Ishikawa (cell line): ENCODE results near the gene SHC2.

Experiments
- CEBPB ChIP-seq: IDR thresholded peaks from 2 replicates; pipeline ENCODE4 v1.6.1; 2012
- CREB1 ChIP-seq: IDR thresholded peaks from 2 replicates; pipeline ENCODE4 v1.6.1; 2012; ENCODE audit warnings: low read depth
- EGR1 ChIP-seq: IDR thresholded peaks from 2 replicates; pipeline ENCODE4 v1.6.1; 2012
- EP300 ChIP-seq: IDR thresholded peaks from 2 replicates; pipeline ENCODE4 v1.6.1; 2012; ENCODE audit warnings: borderline replicate concordance
- FOXM1 ChIP-seq: IDR thresholded peaks from 2 replicates; pipeline ENCODE4 v1.6.1; 2012; ENCODE audit warnings: low read depth, borderline replicate concordance
- NFIC ChIP-seq: IDR thresholded peaks from 2 replicates; pipeline ENCODE4 v1.6.1; 2012
- RAD21 ChIP-seq: IDR thresholded peaks from 2 replicates; pipeline ENCODE4 v1.6.1; 2012; ENCODE audit warnings: low read depth
- TAF1 ChIP-seq: IDR thresholded peaks from 2 replicates; pipeline ENCODE4 v1.6.1; 2012; ENCODE audit warnings: low read depth, mild to moderate bottlenecking
- TCF12 ChIP-seq: IDR thresholded peaks from 2 replicates; pipeline ENCODE4 v1.6.1; 2012; ENCODE audit warnings: low read depth
- TEAD4 ChIP-seq: IDR thresholded peaks from 2 replicates; pipeline ENCODE4 v1.6.1; 2012
- USF1 ChIP-seq: IDR thresholded peaks from 2 replicates; pipeline ENCODE4 v1.6.1; 2012
- YY1 ChIP-seq: IDR thresholded peaks from 2 replicates; pipeline ENCODE4 v1.6.1; 2012; ENCODE audit warnings: low read depth
- ZBTB7A ChIP-seq: IDR thresholded peaks from 2 replicates; pipeline ENCODE4 v1.6.1; 2012; ENCODE audit warnings: low read depth
- TF ChIP-seq, protein P1 (sequence below): IDR thresholded peaks from 2 replicates; pipeline ENCODE4 v1.6.1; 2012; ENCODE audit warnings: low read depth, mild to moderate bottlenecking
- TF ChIP-seq, protein P2 (sequence below): IDR thresholded peaks from 2 replicates; pipeline ENCODE4 v1.6.1; 2012

SHC2 gene

GRCh38 chr19:412356-413355, 48.2 kb downstream of the SHC2 start:
- TF ChIP-seq YY1, result no peak
- TF ChIP-seq USF1, result no peak
- TF ChIP-seq FOXM1, result no peak
- no peak; the same call in 1 of the 2 replicates for TF ChIP-seq RAD21
- TF ChIP-seq CREB1, result no peak
- TF ChIP-seq EP300, result no peak
- no peak for TF ChIP-seq TEAD4
- TF ChIP-seq, protein P1, sequence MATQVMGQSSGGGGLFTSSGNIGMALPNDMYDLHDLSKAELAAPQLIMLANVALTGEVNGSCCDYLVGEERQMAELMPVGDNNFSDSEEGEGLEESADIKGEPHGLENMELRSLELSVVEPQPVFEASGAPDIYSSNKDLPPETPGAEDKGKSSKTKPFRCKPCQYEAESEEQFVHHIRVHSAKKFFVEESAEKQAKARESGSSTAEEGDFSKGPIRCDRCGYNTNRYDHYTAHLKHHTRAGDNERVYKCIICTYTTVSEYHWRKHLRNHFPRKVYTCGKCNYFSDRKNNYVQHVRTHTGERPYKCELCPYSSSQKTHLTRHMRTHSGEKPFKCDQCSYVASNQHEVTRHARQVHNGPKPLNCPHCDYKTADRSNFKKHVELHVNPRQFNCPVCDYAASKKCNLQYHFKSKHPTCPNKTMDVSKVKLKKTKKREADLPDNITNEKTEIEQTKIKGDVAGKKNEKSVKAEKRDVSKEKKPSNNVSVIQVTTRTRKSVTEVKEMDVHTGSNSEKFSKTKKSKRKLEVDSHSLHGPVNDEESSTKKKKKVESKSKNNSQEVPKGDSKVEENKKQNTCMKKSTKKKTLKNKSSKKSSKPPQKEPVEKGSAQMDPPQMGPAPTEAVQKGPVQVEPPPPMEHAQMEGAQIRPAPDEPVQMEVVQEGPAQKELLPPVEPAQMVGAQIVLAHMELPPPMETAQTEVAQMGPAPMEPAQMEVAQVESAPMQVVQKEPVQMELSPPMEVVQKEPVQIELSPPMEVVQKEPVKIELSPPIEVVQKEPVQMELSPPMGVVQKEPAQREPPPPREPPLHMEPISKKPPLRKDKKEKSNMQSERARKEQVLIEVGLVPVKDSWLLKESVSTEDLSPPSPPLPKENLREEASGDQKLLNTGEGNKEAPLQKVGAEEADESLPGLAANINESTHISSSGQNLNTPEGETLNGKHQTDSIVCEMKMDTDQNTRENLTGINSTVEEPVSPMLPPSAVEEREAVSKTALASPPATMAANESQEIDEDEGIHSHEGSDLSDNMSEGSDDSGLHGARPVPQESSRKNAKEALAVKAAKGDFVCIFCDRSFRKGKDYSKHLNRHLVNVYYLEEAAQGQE, result no peak
- TF ChIP-seq, protein P2, sequence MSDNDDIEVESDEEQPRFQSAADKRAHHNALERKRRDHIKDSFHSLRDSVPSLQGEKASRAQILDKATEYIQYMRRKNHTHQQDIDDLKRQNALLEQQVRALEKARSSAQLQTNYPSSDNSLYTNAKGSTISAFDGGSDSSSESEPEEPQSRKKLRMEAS, result no peak
- TF ChIP-seq TCF12, result no peak
- no peak for TF ChIP-seq TAF1
- no peak for TF ChIP-seq NFIC
- no peak for TF ChIP-seq ZBTB7A
- no peak for TF ChIP-seq CEBPB
- TF ChIP-seq EGR1, result no peak

- TF ChIP-seq, protein P2, result no peak
- TF ChIP-seq TAF1 (0 out of 2 replicates have a peak, but pooled peaks have one; percentile 11), TEAD4 (no peak)
Measured at GRCh38 chr19:411723-412355, 49.0 kb downstream of the SHC2 start.

GRCh38 chr19:410243-410781, 50.5 kb downstream of the SHC2 start:
- TF ChIP-seq USF1 (no peak), EGR1 (no peak), RAD21 (no peak), FOXM1 (no peak), YY1 (no peak), CREB1 (no peak), TAF1 (no peak)
- TF ChIP-seq, protein P2, result no peak
- TF ChIP-seq, protein P1, result no peak

DNA sequence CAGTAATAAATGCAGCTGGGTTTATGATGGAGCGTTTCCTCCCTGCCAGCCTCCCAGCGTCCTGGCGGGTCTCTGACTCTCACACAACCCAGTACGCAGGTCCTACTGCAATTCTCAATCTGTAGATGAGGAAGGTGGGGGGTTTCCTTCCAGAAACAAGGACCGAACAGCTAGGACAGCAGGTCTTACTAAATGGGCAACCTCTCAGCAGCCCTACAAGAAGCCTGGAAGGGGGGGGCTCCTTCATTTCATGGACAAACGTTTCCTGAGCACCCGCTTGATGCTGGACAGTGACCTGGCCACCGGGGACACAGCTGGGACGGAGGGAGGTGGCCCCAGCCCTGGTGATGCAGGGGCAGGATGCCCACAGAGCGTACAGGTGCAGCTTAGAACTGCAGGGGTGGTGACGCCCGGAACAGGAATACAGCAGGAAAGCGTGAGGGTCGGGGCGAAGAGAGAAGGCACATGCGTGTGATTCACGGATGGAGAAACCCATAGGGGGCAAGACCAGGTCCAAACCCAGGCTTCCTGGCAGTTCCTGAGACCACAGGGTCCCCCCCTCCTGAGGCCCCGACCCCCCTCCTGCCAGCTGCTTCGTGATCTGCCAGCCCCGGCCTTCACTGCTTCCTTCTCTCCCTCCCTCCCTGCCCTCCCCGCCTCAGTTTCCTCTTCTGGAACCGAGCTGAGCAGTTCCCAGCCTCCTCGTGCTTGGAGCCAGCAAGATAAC, 51.2 kb downstream of the SHC2 start:
- TF ChIP-seq, protein P1, result peak; percentile 56; the same call in 1 of the 2 replicates
- TF ChIP-seq RAD21, result no peak
